Upper lobe of right lung (tissue), 1 donor: ENCODE data around the gene ASPSCR1. TPM values are rescaled to one million over a fixed set of nuclear protein-coding genes. Genes with fewer than 3 reads are reported as not detected.

Experiments
- ATAC-seq: fragments of 200-7000 bp; cut with Tn5 transposase; one replicate; pipeline ENCODE4 v1.9.1; 2020; ENCODE audit warnings: mild to moderate bottlenecking, moderate library complexity
- DNase-seq: peaks from one replicate; pipeline ENCODE4 v3.0.0-alpha.2; 2020
- H3K27ac ChIP-seq: fragments of 200-600 bp; one replicate; pipeline ENCODE4 v1.8.0; 2022
- H3K27me3 ChIP-seq: fragments of 200-600 bp; one replicate; pipeline ENCODE4 v1.8.0; 2022; ENCODE audit warnings: mild to moderate bottlenecking
- H3K36me3 ChIP-seq: fragments of 200-600 bp; one replicate; pipeline ENCODE4 v1.8.0; 2022
- H3K4me1 ChIP-seq: fragments of 200-600 bp; one replicate; pipeline ENCODE4 v1.8.0; 2022
- H3K4me3 ChIP-seq: fragments of 200-600 bp; one replicate; pipeline ENCODE4 v1.8.0; 2022; ENCODE audit warnings: mild to moderate bottlenecking
- H3K9me3 ChIP-seq: fragments of 200-600 bp; one replicate; pipeline ENCODE4 v1.8.0; 2022
- CTCF ChIP-seq: fragments of 200-600 bp; IDR thresholded peaks from one replicate; pipeline ENCODE4 v1.8.0; 2022; ENCODE audit warnings: antibody characterized with exemption
- intact Hi-C: fragments of 100-400 bp; cut with DNase I; formaldehyde crosslinking; loops from one replicate; pipeline ENCODE4 v1.11.0; 2022
- total RNA-seq: library from RNA; stranded (reverse); fragmentation: NEBNext Ultra II Directional; extraction: Animal tissue kit (Norgen Biotek cat#: 25700); gene quantifications from one replicate; pipeline ENCODE4 v1.2.1, GENCODE V29; 2021
- donor health status: DM: no; HTN: yes; CAD: no; lungs with severe emphysema.

The ASPSCR1 gene
- total RNA-seq, 1 donor from 2014 or later = 50.3 TPM

GRCh38 chr17:82047914-82048570, 70.6 kb downstream of the ASPSCR1 start:
- DNase-seq (no peak), ATAC-seq (no peak)
- H3K4me3 ChIP-seq = no peak overlapping the region
- H3K9me3 ChIP-seq = no peaks in the 10 kb centered on the region
- intact Hi-C loops = no loop called here
- no peak for TF ChIP-seq CTCF
- H3K36me3 ChIP-seq = peaks cover 15% of the 10 kb centered on the region
- H3K27ac ChIP-seq = no peak overlapping the region
- peaks cover 17% of the 10 kb centered on the region for H3K4me1 ChIP-seq
- H3K27me3 ChIP-seq = no peaks in the 10 kb centered on the region

GRCh38 chr17:82048571-82048971, 71.1 kb downstream of the ASPSCR1 start:
- Histone ChIP-seq H3K27me3 (no peaks in the 10 kb centered on the region), H3K4me3 (no peak overlapping the region), H3K36me3 (peaks cover 15% of the 10 kb centered on the region), H3K4me1 (peaks cover 20% of the 10 kb centered on the region), H3K27ac (no peak overlapping the region), H3K9me3 (no peaks in the 10 kb centered on the region)
- no peak for DNase-seq
- intact Hi-C loops = no loop called here
- ATAC-seq = no peak
- TF ChIP-seq CTCF = no peak

- no peaks in the 10 kb centered on the region for H3K9me3 ChIP-seq
- no peaks in the 10 kb centered on the region for H3K27me3 ChIP-seq
- ATAC-seq (no peak), DNase-seq (no peak)
- peaks cover 20% of the 10 kb centered on the region for H3K4me1 ChIP-seq
- no peak for TF ChIP-seq CTCF
- H3K27ac ChIP-seq = no peak overlapping the region
- peaks cover 15% of the 10 kb centered on the region for H3K36me3 ChIP-seq
- intact Hi-C loops = no loop called here
- no peak overlapping the region for H3K4me3 ChIP-seq
Observed at GRCh38 chr17:82049106-82049505, 71.7 kb downstream of the ASPSCR1 start.

GRCh38 chr17:82049521-82049971, 72.1 kb downstream of the ASPSCR1 start:
- Histone ChIP-seq H3K27me3 (no peaks in the 10 kb centered on the region), H3K9me3 (no peaks in the 10 kb centered on the region), H3K4me1 (peaks cover 20% of the 10 kb centered on the region), H3K36me3 (peaks cover 16% of the 10 kb centered on the region), H3K27ac (no peak overlapping the region), H3K4me3 (no peak overlapping the region)
- no peak for ATAC-seq
- no peak for DNase-seq
- TF ChIP-seq CTCF = no peak
- intact Hi-C loops = no loop called here

- no peak for ATAC-seq
- peak overlapping the region; percentile 61 for H3K27ac ChIP-seq
Observed at GRCh38 chr17:82050152-82050760, 72.8 kb downstream of the ASPSCR1 start.

More at GRCh38 chr17:82050152-82050760, 72.8 kb downstream of the ASPSCR1 start:
- no peak for TF ChIP-seq CTCF
- DNase-seq = no peak
- no peaks in the 10 kb centered on the region for H3K27me3 ChIP-seq
- H3K4me3 ChIP-seq = peak overlapping the region; percentile 68
- peaks cover 23% of the 10 kb centered on the region for H3K36me3 ChIP-seq
- intact Hi-C loops = no loop called here
- no peaks in the 10 kb centered on the region for H3K9me3 ChIP-seq
- peaks cover 20% of the 10 kb centered on the region for H3K4me1 ChIP-seq
